Measurements from ENCODE around the gene NRIP2.

GRCh38 chr12:2812290-2813213, 22.3 kb downstream of the NRIP2 start, which contains the start of gene ITFG2:
- TF ChIP-seq CTCF (IDR thresholded peaks at IDR 0.05; ENCODE audit: poor library complexity, severe bottlenecking) (peak; percentile 29), EZH2 (IDR thresholded peaks at IDR 0.05; ENCODE audit: borderline replicate concordance, insufficient read depth, low read length, poor library complexity, severe bottlenecking) (no peak), TAF1 (IDR thresholded peaks at IDR 0.05; ENCODE audit: low read depth) (peak; percentile 84), RAD21 (conservative IDR thresholded peaks at IDR 0.05) (peak; percentile 47)
